ENCODE results near the gene SCN10A.

SCN10A gene

GRCh38 chr3:38651153-38651789 lies 164.7 kb downstream of the SCN10A start:
- peak; percentile 44 for DNase-seq (ENCODE audit: low spot score)

- DNase-seq (ENCODE audit: low spot score) = no peak
Observed at GRCh38 chr3:38650248-38650951, 165.6 kb downstream of the SCN10A start.

DNA sequence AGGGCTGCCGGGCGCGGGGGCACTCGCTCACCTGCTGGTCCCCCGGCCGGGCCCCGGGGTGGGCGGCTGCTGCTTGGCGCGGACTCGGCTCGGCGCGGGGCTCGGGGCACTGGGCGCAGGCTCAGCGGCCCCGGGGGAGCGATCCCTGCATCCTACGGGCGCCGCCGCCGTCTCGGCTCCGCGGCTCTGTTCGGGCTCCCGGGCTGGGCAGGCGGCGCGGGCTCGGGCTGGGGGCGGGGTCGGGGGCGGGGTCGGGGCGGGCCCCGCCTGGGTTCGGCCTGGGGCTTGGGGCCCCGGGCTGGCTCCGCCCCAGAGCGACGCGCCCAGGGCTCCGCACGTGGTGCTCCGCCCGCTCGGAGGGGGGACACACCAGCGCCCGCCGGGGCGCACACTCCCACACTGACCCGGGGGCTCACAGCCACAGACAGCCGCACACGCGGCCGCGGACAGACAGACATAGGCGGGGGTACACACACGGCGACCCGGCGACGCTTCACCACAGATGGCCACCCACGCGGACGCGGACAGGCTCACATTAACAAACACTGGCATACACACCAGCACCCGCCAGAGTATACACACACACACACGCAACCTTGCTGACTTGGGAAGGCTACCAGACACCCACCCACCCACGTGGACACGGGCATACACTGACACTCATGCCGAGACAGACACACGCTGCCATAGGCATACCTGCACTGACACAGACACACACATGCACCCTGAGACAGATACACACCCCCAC lies 166.3 kb downstream of the SCN10A start, which contains the start of gene SCN5A:
TSS of gene SCN5A (minus strand) at position 188 of the 748 bp plus-strand sequence. CDS start 16,380 bp downstream, outside the sequence.
- DNase-seq (ENCODE audit: low spot score) = no peak

GRCh38 chr3:38648659-38649499 lies 167.1 kb downstream of the SCN10A start:
- DNase-seq (ENCODE audit: low spot score) = no peak

GRCh38 chr3:38648024-38648658 lies 167.9 kb downstream of the SCN10A start:
- no peak for DNase-seq (ENCODE audit: low spot score)

- DNase-seq (ENCODE audit: low spot score) = no peak
Observed at GRCh38 chr3:38647217-38647970, 168.6 kb downstream of the SCN10A start.

All from cerebellar cortex (tissue), 1 donor.